GM12878 (cell line): ENCODE data around the gene ANKRD17. TPM values are rescaled to one million over a fixed set of nuclear protein-coding genes. Genes with fewer than 3 reads are reported as not detected.

Experiments used
- ATAC-seq: fragments of 200-7000 bp; cut with Tn5 transposase; 3 replicates; pipeline ENCODE4 v1.9.1; 2020; ENCODE audit warnings: mild to moderate bottlenecking, moderate library complexity
- BruUV-seq: library from RNA; stranded (reverse); fragments of 400-500 nt; replicated peaks from 2 replicates; lab custom pipeline; 2021; lab: Mats Ljungman, UMichigan
- CTCF ChIA-PET: fragments of 300-600 bp; sonication (Branson Sonifier 250); formaldehyde crosslinking; extraction: SDS; loops from one replicate; lab custom pipeline; 2021; ENCODE audit warnings: inconsistent platforms; lab: Yijun Ruan, JAX
- POLR2A ChIA-PET: fragments of 350-600 bp; formaldehyde crosslinking; extraction: SDS; loops from one replicate; lab custom pipeline; 2021; ENCODE audit warnings: inconsistent platforms; lab: Charles Lee
- RAD21 ChIA-PET: fragments of 300-600 bp; sonication (Branson Sonifier 250); formaldehyde crosslinking; loops from one replicate; lab custom pipeline; 2023; ENCODE audit warnings: antibody characterized with exemption; ENCODE audit not compliant: unreplicated experiment; lab: Charles Lee
- SMC1A ChIA-PET: fragments of 300-600 bp; sonication (Branson Sonifier 250); formaldehyde crosslinking; loops from one replicate; lab custom pipeline; 2023; ENCODE audit not compliant: unreplicated experiment, uncharacterized antibody; lab: Charles Lee
- DNase-seq: peaks from one replicate; pipeline ENCODE4 v3.0.0-alpha.2; 2011; ENCODE audit warnings: low read depth, low spot score
- FAIRE-seq: peaks from 3 replicates; lab custom pipeline; 2011; peaks lifted over from hg19 to GRCh38; lab: Jason Lieb, UNC
- H2AFZ ChIP-seq: 2 replicates; pipeline ENCODE4 v1.6.0; 2011; ENCODE audit warnings: low read depth, low read length, control low read depth; ENCODE audit not compliant: control insufficient read depth
- H3K27ac ChIP-seq: 2 replicates; pipeline ENCODE4 v1.5.1; 2011; ENCODE audit warnings: control low read depth; ENCODE audit not compliant: control insufficient read depth, insufficient read depth
- H3K27me3 ChIP-seq, 2 experiments: replicated peaks in 1 of 2; 2 replicates each; pipeline versions ENCODE4 v1.6.0 to v1.6.1; 2011; ENCODE audit warnings: low read length in 1 of 2; ENCODE audit not compliant: control insufficient read depth in 2 of 2, insufficient read depth in 2 of 2
- H3K36me3 ChIP-seq, 2 experiments: 2 replicates each; pipeline ENCODE4 v1.5.1; 2011; ENCODE audit warnings: low read length in 1 of 2; ENCODE audit not compliant: control insufficient read depth in 2 of 2, insufficient read depth in 2 of 2
- H3K4me1 ChIP-seq: 2 replicates; pipeline ENCODE4 v1.6.1; 2011; ENCODE audit warnings: mild to moderate bottlenecking, low read length, moderate library complexity, mixed read lengths; ENCODE audit not compliant: control insufficient read depth, insufficient read depth
- H3K4me2 ChIP-seq: 2 replicates; pipeline ENCODE4 v1.6.0; 2011; ENCODE audit warnings: control low read depth; ENCODE audit not compliant: control insufficient read depth, insufficient read depth
- H3K4me3 ChIP-seq: fragments of 200-600 bp; sonication (generic); 2 replicates; pipeline ENCODE4 v1.5.1; 2016
- H3K79me2 ChIP-seq: 2 replicates; pipeline ENCODE4 v1.6.0; 2011; ENCODE audit warnings: low read length; ENCODE audit not compliant: control insufficient read depth, insufficient read depth
- H3K9ac ChIP-seq: 2 replicates; pipeline ENCODE4 v1.8.0; 2011; ENCODE audit warnings: low read length, control low read depth, mixed read lengths; ENCODE audit not compliant: control insufficient read depth, insufficient read depth
- H3K9me3 ChIP-seq: replicated peaks from 3 replicates; pipeline ENCODE4 v1.5.1; 2011; ENCODE audit warnings: mild to moderate bottlenecking, low read length; ENCODE audit not compliant: control insufficient read depth, insufficient read depth
- H4K20me1 ChIP-seq: 2 replicates; pipeline ENCODE4 v1.6.0; 2011; ENCODE audit not compliant: control insufficient read depth, insufficient read depth
- ATF7 ChIP-seq: fragments of 450-650 bp; IDR thresholded peaks from 2 replicates; pipeline ENCODE4 v1.6.1; 2016; ENCODE audit warnings: low read depth, mild to moderate bottlenecking
- CBFB ChIP-seq: IDR thresholded peaks from 2 replicates; pipeline ENCODE4 v1.6.1; 2016; ENCODE audit warnings: antibody characterized with exemption, low read depth
- CREB1 ChIP-seq: IDR thresholded peaks from 2 replicates; pipeline ENCODE4 v1.6.1; 2012; ENCODE audit warnings: low read depth, mild to moderate bottlenecking, inconsistent platforms
- EED ChIP-seq: sonication (generic); IDR thresholded peaks from 2 replicates; pipeline ENCODE4 v1.6.1; 2016; ENCODE audit warnings: antibody characterized with exemption, low read depth
- EP300 ChIP-seq, 2 experiments: fragments of 150-350 bp in 1 of 2; IDR thresholded peaks; 2 replicates each; pipeline ENCODE4 v1.6.1; 2011 to 2012; ENCODE audit warnings: low read depth in 2 of 2, low read length in 2 of 2, borderline replicate concordance in 1 of 2, improper control_type of control experiment in 1 of 2, inconsistent platforms in 1 of 2; ENCODE audit not compliant: control insufficient read depth in 1 of 2
- FOXK2 ChIP-seq: fragments of 450-650 bp; IDR thresholded peaks from 2 replicates; pipeline ENCODE4 v1.6.1; 2017; ENCODE audit warnings: mild to moderate bottlenecking, moderate library complexity
- IRF4 ChIP-seq: IDR thresholded peaks from 2 replicates; pipeline ENCODE4 v1.6.1; 2011; ENCODE audit warnings: low read depth, low read length
- MEF2B ChIP-seq: fragments of 450-650 bp; IDR thresholded peaks from 2 replicates; pipeline ENCODE4 v1.6.1; 2018; ENCODE audit warnings: mild to moderate bottlenecking, moderate library complexity; ENCODE audit not compliant: partially characterized antibody, poor library complexity, severe bottlenecking
- SREBF2 ChIP-seq: IDR thresholded peaks from 2 replicates; pipeline ENCODE4 v1.6.1; 2012; ENCODE audit warnings: mild to moderate bottlenecking, low read length
- TCF12 ChIP-seq: IDR thresholded peaks from 2 replicates; pipeline ENCODE4 v1.6.1; 2011; ENCODE audit warnings: low read depth, mild to moderate bottlenecking, low read length
- WGBS: methylation state at CpG from one replicate; pipeline ENCODE4 v1.1.6; 2016; ENCODE audit warnings: low lambda C conversion rate; ENCODE audit not compliant: insufficient replicate concordance, insufficient coverage; ENCODE audit errors: missing lambda C conversion rate; 5-methylcytosine and 5-hydroxymethylcytosine counted together
- in situ Hi-C: fragments of 300-500 bp; cut with MboI; formaldehyde crosslinking; loops from 9 replicates; pipeline ENCODE4 v1.14.3; 2018; ENCODE audit warnings: mixed read lengths
- intact Hi-C: fragments of 100-400 bp; cut with micrococcal nuclease; formaldehyde crosslinking; loops from one replicate; pipeline ENCODE4 v1.14.2; 2022; ENCODE audit not compliant: unreplicated experiment
- polyA plus RNA-seq, 11 experiments: library from polyadenylated mRNA; depleted of rRNA in 4 of 11; unstranded in 6 of 11; stranded (reverse) in 5 of 11; fragments of >200 nt; fragmentation: Nextera tagmentation in 4 of 11; fragmentation: Illumina TruSeq in 1 of 11; extraction: Ambion mirVana in 4 of 11; extraction: Trizol in 1 of 11; gene quantifications; 1 replicate in 1 of 11; 2 replicates in 10 of 11; pipeline versions ENCODE4 v1.2.1 to v1.2.3, GENCODE V29; 2011 to 2016; ENCODE audit warnings: inconsistent platforms in 2 of 11, missing spikeins in 2 of 11, low read depth in 1 of 11
- total RNA-seq, 4 experiments: library from RNA; depleted of rRNA in 3 of 4; stranded (reverse); fragments of >200 nt in 3 of 4; fragmentation: Illumina TruSeq in 1 of 4; extraction: Trizol in 1 of 4; gene quantifications; 2 replicates each; pipeline versions ENCODE4 v1.2.1 to v1.2.3, GENCODE V29; 2013 to 2021
- TF ChIP-seq, protein P1 (sequence below): IDR thresholded peaks from 2 replicates; pipeline ENCODE4 v1.6.1; 2012; ENCODE audit warnings: improper control_type of control experiment, low read depth, low read length; ENCODE audit not compliant: insufficient replicate concordance
- TF ChIP-seq, protein P2 (sequence below): fragments of 450-650 bp; IDR thresholded peaks from 2 replicates; pipeline ENCODE4 v1.6.1; 2016; ENCODE audit warnings: mild to moderate bottlenecking, moderate library complexity, borderline replicate concordance

ANKRD17 gene
- total and polyA plus RNA-seq, 10 of the 15 experiments (the other 5 are each of a cell fraction or from before 2014, with no cell fraction given), result 11.7 to 46.5 (median 32.6) TPM

DNA sequence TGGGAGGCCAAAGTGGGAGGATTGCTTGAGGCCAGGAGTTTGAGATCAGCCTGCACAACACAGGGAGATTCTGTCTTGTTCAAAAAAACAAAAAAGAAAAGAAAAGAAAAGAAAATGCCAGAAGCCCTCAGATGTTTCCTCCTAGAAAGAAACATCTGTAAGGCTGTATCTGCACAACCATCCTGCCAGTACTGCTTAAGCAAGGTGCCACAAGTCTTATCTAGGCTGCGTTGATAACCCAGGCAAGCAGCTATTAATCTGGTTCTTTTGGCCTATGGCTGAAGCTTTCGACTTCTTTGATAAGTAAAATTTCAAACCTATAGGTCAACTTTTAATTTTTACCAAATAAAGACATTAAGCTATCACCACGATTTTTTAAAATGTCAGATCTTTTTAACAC is 192.2 kb downstream of the ANKRD17 start:
- no TSS peak for BruUV-seq
- WGBS, result 38% methylated on average over 3 of the region's 3 CpGs
- Histone ChIP-seq H3K27ac (peak overlapping the region; percentile 57; the same call in 1 of the 2 replicates), H3K27me3 (no peaks in the 10 kb centered on the region), H3K4me1 (peaks cover 4% of the 10 kb centered on the region; the same call in 1 of the 2 replicates), H3K9ac (no peak overlapping the region), H3K79me2 (peaks cover 29% of the 10 kb centered on the region)
- ATAC-seq (no peak), DNase-seq (no peak), FAIRE-seq (no peak)
- TF ChIP-seq, protein P1, sequence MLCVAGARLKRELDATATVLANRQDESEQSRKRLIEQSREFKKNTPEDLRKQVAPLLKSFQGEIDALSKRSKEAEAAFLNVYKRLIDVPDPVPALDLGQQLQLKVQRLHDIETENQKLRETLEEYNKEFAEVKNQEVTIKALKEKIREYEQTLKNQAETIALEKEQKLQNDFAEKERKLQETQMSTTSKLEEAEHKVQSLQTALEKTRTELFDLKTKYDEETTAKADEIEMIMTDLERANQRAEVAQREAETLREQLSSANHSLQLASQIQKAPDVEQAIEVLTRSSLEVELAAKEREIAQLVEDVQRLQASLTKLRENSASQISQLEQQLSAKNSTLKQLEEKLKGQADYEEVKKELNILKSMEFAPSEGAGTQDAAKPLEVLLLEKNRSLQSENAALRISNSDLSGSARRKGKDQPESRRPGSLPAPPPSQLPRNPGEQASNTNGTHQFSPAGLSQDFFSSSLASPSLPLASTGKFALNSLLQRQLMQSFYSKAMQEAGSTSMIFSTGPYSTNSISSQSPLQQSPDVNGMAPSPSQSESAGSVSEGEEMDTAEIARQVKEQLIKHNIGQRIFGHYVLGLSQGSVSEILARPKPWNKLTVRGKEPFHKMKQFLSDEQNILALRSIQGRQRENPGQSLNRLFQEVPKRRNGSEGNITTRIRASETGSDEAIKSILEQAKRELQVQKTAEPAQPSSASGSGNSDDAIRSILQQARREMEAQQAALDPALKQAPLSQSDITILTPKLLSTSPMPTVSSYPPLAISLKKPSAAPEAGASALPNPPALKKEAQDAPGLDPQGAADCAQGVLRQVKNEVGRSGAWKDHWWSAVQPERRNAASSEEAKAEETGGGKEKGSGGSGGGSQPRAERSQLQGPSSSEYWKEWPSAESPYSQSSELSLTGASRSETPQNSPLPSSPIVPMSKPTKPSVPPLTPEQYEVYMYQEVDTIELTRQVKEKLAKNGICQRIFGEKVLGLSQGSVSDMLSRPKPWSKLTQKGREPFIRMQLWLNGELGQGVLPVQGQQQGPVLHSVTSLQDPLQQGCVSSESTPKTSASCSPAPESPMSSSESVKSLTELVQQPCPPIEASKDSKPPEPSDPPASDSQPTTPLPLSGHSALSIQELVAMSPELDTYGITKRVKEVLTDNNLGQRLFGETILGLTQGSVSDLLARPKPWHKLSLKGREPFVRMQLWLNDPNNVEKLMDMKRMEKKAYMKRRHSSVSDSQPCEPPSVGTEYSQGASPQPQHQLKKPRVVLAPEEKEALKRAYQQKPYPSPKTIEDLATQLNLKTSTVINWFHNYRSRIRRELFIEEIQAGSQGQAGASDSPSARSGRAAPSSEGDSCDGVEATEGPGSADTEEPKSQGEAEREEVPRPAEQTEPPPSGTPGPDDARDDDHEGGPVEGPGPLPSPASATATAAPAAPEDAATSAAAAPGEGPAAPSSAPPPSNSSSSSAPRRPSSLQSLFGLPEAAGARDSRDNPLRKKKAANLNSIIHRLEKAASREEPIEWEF, result no peak
- TF ChIP-seq CBFB (no peak), MEF2B (no peak), ATF7 (no peak), SREBF2 (no peak), CREB1 (no peak), FOXK2 (no peak), TCF12 (no peak), IRF4 (no peak), EP300 (IDR thresholded peaks at IDR 0.05; ENCODE audit: borderline replicate concordance in 1 of 2, control insufficient read depth in 1 of 2, low read depth in 2 of 2, low read length in 2 of 2) (no peak), EED (no peak)
- TF ChIP-seq, protein P2, sequence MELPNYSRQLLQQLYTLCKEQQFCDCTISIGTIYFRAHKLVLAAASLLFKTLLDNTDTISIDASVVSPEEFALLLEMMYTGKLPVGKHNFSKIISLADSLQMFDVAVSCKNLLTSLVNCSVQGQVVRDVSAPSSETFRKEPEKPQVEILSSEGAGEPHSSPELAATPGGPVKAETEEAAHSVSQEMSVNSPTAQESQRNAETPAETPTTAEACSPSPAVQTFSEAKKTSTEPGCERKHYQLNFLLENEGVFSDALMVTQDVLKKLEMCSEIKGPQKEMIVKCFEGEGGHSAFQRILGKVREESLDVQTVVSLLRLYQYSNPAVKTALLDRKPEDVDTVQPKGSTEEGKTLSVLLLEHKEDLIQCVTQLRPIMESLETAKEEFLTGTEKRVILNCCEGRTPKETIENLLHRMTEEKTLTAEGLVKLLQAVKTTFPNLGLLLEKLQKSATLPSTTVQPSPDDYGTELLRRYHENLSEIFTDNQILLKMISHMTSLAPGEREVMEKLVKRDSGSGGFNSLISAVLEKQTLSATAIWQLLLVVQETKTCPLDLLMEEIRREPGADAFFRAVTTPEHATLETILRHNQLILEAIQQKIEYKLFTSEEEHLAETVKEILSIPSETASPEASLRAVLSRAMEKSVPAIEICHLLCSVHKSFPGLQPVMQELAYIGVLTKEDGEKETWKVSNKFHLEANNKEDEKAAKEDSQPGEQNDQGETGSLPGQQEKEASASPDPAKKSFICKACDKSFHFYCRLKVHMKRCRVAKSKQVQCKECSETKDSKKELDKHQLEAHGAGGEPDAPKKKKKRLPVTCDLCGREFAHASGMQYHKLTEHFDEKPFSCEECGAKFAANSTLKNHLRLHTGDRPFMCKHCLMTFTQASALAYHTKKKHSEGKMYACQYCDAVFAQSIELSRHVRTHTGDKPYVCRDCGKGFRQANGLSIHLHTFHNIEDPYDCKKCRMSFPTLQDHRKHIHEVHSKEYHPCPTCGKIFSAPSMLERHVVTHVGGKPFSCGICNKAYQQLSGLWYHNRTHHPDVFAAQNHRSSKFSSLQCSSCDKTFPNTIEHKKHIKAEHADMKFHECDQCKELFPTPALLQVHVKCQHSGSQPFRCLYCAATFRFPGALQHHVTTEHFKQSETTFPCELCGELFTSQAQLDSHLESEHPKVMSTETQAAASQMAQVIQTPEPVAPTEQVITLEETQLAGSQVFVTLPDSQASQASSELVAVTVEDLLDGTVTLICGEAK, result no peak
- TF ChIP-seq, all 136 proteins: peak for 0
- CTCF ChIA-PET, result interaction anchor here (0.7 to 1.3 kb wide), 5 partner anchors 8 to 191 kb away, joined by 3 to 7 read pairs (median 3); no protein-coding TSS in a partner anchor
- Histone ChIP-seq H3K4me2 (peak overlapping the region; percentile 46), H3K4me3 (peak overlapping the region; percentile 16; the same call in 1 of the 2 replicates), H3K9me3 (no peaks in the 10 kb centered on the region), H4K20me1 (no peaks in the 10 kb centered on the region), H2AFZ (no peak overlapping the region), H3K36me3 (peaks cover 0 to 9% of the 10 kb centered on the region in 2 experiments; a peak in 3 of 4 replicates)
- SMC1A ChIA-PET, result interaction anchor here (0.6 to 2.4 kb wide), 5 partner anchors 15 to 189 kb away, joined by 3 to 16 read pairs (median 5); no protein-coding TSS in a partner anchor
- intact Hi-C loops (no loop called here), in situ Hi-C loops (loop anchor here (25.0 kb wide), 1 partner anchor 1096 kb away; the partner anchor contains the start of gene MTHFD2L)
- RAD21 ChIA-PET, result interaction anchor here (1.0 to 3.4 kb wide), 2 partner anchors 46 to 190 kb away, joined by 3 to 15 read pairs; no protein-coding TSS in a partner anchor
- POLR2A ChIA-PET, result interaction anchor here (0.8 to 5.2 kb wide), 3 partner anchors 9 to 192 kb away, joined by 3 to 27 read pairs (median 4); partner anchors contain the start of gene ANKRD17
